Endodermal cell (in vitro differentiated cells): Measurements from ENCODE around the gene RSU1. TPM values are rescaled to one million over a fixed set of nuclear protein-coding genes. Genes with fewer than 3 reads are reported as not detected.

Experiments used
- DNase-seq: peaks from one replicate; pipeline ENCODE4 v3.0.0-alpha.2; 2017
- H3K27ac ChIP-seq: 2 replicates; pipeline ENCODE4 v1.5.1; 2013; ENCODE audit warnings: mild to moderate bottlenecking, low read depth, low read length, moderate library complexity
- H3K27me3 ChIP-seq: 2 replicates; pipeline ENCODE4 v1.6.1; 2013; ENCODE audit warnings: mild to moderate bottlenecking, low read length, moderate library complexity; ENCODE audit not compliant: insufficient read depth, control insufficient read depth, poor library complexity, severe bottlenecking
- H3K36me3 ChIP-seq: 2 replicates; pipeline ENCODE4 v1.7.0; 2013; ENCODE audit warnings: mild to moderate bottlenecking, low read length, moderate library complexity; ENCODE audit not compliant: control insufficient read depth, insufficient read depth
- H3K4me1 ChIP-seq: one replicate; pipeline ENCODE4 v1.7.0; 2013; ENCODE audit warnings: low read length; ENCODE audit not compliant: control insufficient read depth, insufficient read depth
- H3K4me3 ChIP-seq: 2 replicates; pipeline ENCODE4 v1.5.1; 2013; ENCODE audit warnings: mild to moderate bottlenecking, low read length, moderate library complexity
- H3K9ac ChIP-seq: 2 replicates; pipeline ENCODE4 v1.6.1; 2013; ENCODE audit warnings: mild to moderate bottlenecking, low read length, moderate library complexity; ENCODE audit not compliant: poor library complexity, severe bottlenecking; ENCODE audit errors: extremely low read depth
- H3K9me3 ChIP-seq: 2 replicates; pipeline ENCODE4 v1.6.1; 2013; ENCODE audit warnings: mild to moderate bottlenecking, low read length, moderate library complexity; ENCODE audit not compliant: control insufficient read depth
- H3K27ac Mint-ChIP-seq: 2 replicates; pipeline ENCODE4 v1.8.0; 2020; ENCODE audit warnings: mixed read lengths
- H3K27me3 Mint-ChIP-seq: 2 replicates; pipeline ENCODE4 v1.8.0; 2021; ENCODE audit warnings: mild to moderate bottlenecking, mixed read lengths; ENCODE audit not compliant: insufficient read depth
- H3K36me3 Mint-ChIP-seq: 2 replicates; pipeline ENCODE4 v1.8.0; 2020; ENCODE audit warnings: low read depth, mixed read lengths
- H3K4me1 Mint-ChIP-seq: 2 replicates; pipeline ENCODE4 v1.8.0; 2020; ENCODE audit warnings: mixed read lengths
- H3K4me3 Mint-ChIP-seq: 2 replicates; pipeline ENCODE4 v1.8.0; 2020; ENCODE audit warnings: mild to moderate bottlenecking, moderate library complexity, mixed read lengths
- H3K9me3 Mint-ChIP-seq: 2 replicates; pipeline ENCODE4 v1.8.0; 2020; ENCODE audit warnings: mild to moderate bottlenecking, mixed read lengths
- CTCF ChIP-seq: fragments of 200-600 bp; sonication (generic); conservative IDR thresholded peaks from 2 replicates; pipeline ENCODE4 v1.5.0; 2021; ENCODE audit warnings: antibody characterized with exemption, mild to moderate bottlenecking
- WGBS, 2 experiments: methylation state at CpG; one replicate each; pipeline versions ENCODE4 v1.1.5 to v1.1.7; 2013; ENCODE audit warnings: missing lambda C conversion rate in 2 of 2, mixed read lengths in 1 of 2; ENCODE audit not compliant: insufficient coverage in 1 of 2, insufficient read length in 1 of 2; 5-methylcytosine and 5-hydroxymethylcytosine counted together
- total RNA-seq, 2 donors: library from RNA; stranded (reverse); fragmentation: NEBNext Ultra II Directional in 1 of 2; extraction: Animal tissue kit (Norgen Biotek cat#: 25700) in 1 of 2; gene quantifications; 2 replicates in 1 of 2; 3 replicates in 1 of 2; pipeline ENCODE4 v1.2.1, GENCODE V29; 2021

RSU1 gene
- total RNA-seq, 2 donors from 2014 or later: 39.5 to 46.4 TPM

DNA sequence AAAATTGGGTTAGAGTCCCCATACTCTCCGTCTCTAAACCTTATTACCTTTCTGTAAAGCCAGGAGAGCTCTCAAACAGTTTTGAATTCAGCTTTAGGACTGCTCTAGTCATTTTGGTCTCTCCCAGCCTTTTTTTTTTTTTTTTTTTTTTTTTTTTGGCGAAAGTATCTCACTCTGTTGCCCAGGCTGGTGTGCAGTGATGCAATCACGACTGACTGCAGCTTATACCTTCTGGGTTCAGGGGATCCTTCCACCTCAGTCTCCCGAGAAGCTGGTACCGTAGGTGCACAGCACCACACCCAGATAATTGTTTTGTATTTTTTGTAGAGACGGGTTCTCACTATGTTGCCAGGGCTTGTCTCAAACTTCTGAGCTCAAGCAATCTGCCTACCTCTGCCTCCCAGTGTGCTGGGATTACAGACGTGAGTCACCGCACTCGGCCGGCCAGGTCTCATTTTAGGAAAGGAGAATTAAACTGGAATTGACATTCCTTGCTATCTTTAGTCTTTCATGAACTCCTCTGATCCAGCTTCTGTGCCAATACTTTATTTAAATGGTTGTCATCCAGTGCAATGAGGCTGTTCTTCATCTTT lies 31.4 kb upstream of the RSU1 start:
- H3K4me1 ChIP-seq: no peaks in the 10 kb centered on the region
- no peak overlapping the region for H3K27ac ChIP-seq
- Mint-ChIP-seq H3K27ac (no peak overlapping the region), H3K9me3 (no peaks in the 10 kb centered on the region), H3K27me3 (peaks cover 2% of the 10 kb centered on the region), H3K4me3 (no peak overlapping the region), H3K36me3 (no peaks in the 10 kb centered on the region), H3K4me1 (no peaks in the 10 kb centered on the region)
- H3K9ac ChIP-seq: no peak overlapping the region
- H3K27me3 ChIP-seq: no peaks in the 10 kb centered on the region
- no peaks in the 10 kb centered on the region for H3K9me3 ChIP-seq
- 89 to 90% methylated on average over 9 to 10 of the region's 10 CpGs for WGBS, 2 experiments
- H3K4me3 ChIP-seq: no peak overlapping the region
- no peak for DNase-seq
- H3K36me3 ChIP-seq: no peaks in the 10 kb centered on the region
- TF ChIP-seq CTCF: no peak

- no peak overlapping the region for H3K9ac ChIP-seq
- H3K9me3 ChIP-seq: no peaks in the 10 kb centered on the region
- no peak overlapping the region for H3K4me3 Mint-ChIP-seq
- no peaks in the 10 kb centered on the region for H3K36me3 ChIP-seq
- H3K4me3 ChIP-seq: no peak overlapping the region
- peaks cover 2% of the 10 kb centered on the region for H3K27me3 Mint-ChIP-seq
- H3K9me3 Mint-ChIP-seq: no peaks in the 10 kb centered on the region
- H3K36me3 Mint-ChIP-seq: no peaks in the 10 kb centered on the region
- no peak overlapping the region for H3K27ac ChIP-seq
- no peak overlapping the region for H3K27ac Mint-ChIP-seq
- no peak for DNase-seq
- H3K27me3 ChIP-seq: no peaks in the 10 kb centered on the region
- no peaks in the 10 kb centered on the region for H3K4me1 Mint-ChIP-seq
- H3K4me1 ChIP-seq: no peaks in the 10 kb centered on the region
- WGBS, 2 experiments: 90 to 95% methylated on average over 2 to 6 of the region's 6 CpGs
- no peak for TF ChIP-seq CTCF
These were observed 30.4 kb upstream of the RSU1 start for GRCh38 chr10:16847644-16848043.

GRCh38 chr10:16845248-16845647 lies 28.0 kb upstream of the RSU1 start:
- Mint-ChIP-seq H3K4me3 (no peak overlapping the region), H3K4me1 (no peaks in the 10 kb centered on the region), H3K27me3 (peaks cover 2% of the 10 kb centered on the region), H3K36me3 (no peaks in the 10 kb centered on the region), H3K27ac (no peak overlapping the region), H3K9me3 (no peaks in the 10 kb centered on the region)
- Histone ChIP-seq H3K4me1 (no peaks in the 10 kb centered on the region), H3K9me3 (no peaks in the 10 kb centered on the region), H3K36me3 (no peaks in the 10 kb centered on the region), H3K27ac (no peak overlapping the region), H3K4me3 (no peak overlapping the region), H3K9ac (no peak overlapping the region), H3K27me3 (no peaks in the 10 kb centered on the region)
- TF ChIP-seq CTCF: no peak
- no peak for DNase-seq
